HCT116 (cell line): Measurements from ENCODE around the gene MUC22. TPM values are rescaled to one million over a fixed set of nuclear protein-coding genes. Genes with fewer than 3 reads are reported as not detected.

Experiments used
- ATAC-seq: fragments of 200-7000 bp; cut with Tn5 transposase; 2 replicates; pipeline ENCODE4 v1.9.1; 2020; ENCODE audit warnings: mild to moderate bottlenecking, moderate library complexity
- BruUV-seq: library from RNA; stranded (reverse); fragments of 400-500 nt; replicated peaks from 2 replicates; lab custom pipeline; 2021; lab: Mats Ljungman, UMichigan
- CTCF ChIA-PET: fragments of 300-600 bp; sonication (Branson Sonifier 250); formaldehyde crosslinking; loops from one replicate; lab custom pipeline; 2021; ENCODE audit warnings: antibody characterized with exemption; lab: Charles Lee
- POLR2A ChIA-PET: fragments of 300-600, 350-600 bp; sonication (Branson Sonifier 250); formaldehyde crosslinking; loops from one replicate; lab custom pipeline; 2021; ENCODE audit warnings: antibody characterized with exemption; lab: Charles Lee
- RAD21 ChIA-PET, 2 experiments: fragments of 300-600 bp; sonication (Branson Sonifier 250); formaldehyde crosslinking; loops; one replicate each; lab custom pipeline; 2023; ENCODE audit warnings: low total read pairs in 2 of 2; ENCODE audit not compliant: uncharacterized antibody in 2 of 2, unreplicated experiment in 2 of 2, low non-redundant PET in 1 of 2; lab: Charles Lee
- DNase-seq: peaks from one replicate; pipeline ENCODE4 v3.0.0-alpha.2; 2010; ENCODE audit warnings: low read depth, low spot score
- H2AFZ ChIP-seq: fragments of 200-600 bp; shearing (Covaris generic), sonication (generic); 2 replicates; pipeline ENCODE4 v1.6.1; 2017; ENCODE audit warnings: low read depth, mixed run types, mixed read lengths, antibody characterized with exemption, low read length; ENCODE audit not compliant: poor library complexity, severe bottlenecking
- H3K27ac ChIP-seq: 2 replicates; pipeline ENCODE4 v1.5.1; 2012; ENCODE audit warnings: low read depth, low read length
- H3K27me3 ChIP-seq: fragments of 200-600 bp; sonication (generic); 2 replicates; pipeline ENCODE4 v1.6.1; 2016; ENCODE audit warnings: mixed run types, low read length, mixed read lengths; ENCODE audit not compliant: insufficient read depth
- H3K36me3 ChIP-seq, 2 experiments: fragments of 200-500 bp in 1 of 2; fragments of 200-600 bp in 1 of 2; sonication (Bioruptor generic) in 1 of 2; sonication (generic) in 1 of 2; 2 replicates each; pipeline versions ENCODE4 v1.5.1 to v1.6.1; 2014 to 2016; ENCODE audit warnings: low read length in 2 of 2, inconsistent platforms in 1 of 2, mixed read lengths in 1 of 2, mixed run types in 1 of 2; ENCODE audit not compliant: insufficient read depth in 2 of 2, control insufficient read depth in 1 of 2
- H3K4me1 ChIP-seq, 2 experiments: fragments of 200-600 bp in 1 of 2; sonication (generic) in 1 of 2; 2 replicates each; pipeline versions ENCODE4 v1.5.1 to v1.6.1; 2012 to 2017; ENCODE audit warnings: low read length in 2 of 2, inconsistent platforms in 1 of 2, mild to moderate bottlenecking in 1 of 2, mixed read lengths in 1 of 2, mixed run types in 1 of 2, moderate library complexity in 1 of 2; ENCODE audit not compliant: insufficient read depth in 2 of 2, control insufficient read depth in 1 of 2
- H3K4me2 ChIP-seq: fragments of 200-600 bp; sonication (generic); 2 replicates; pipeline ENCODE4 v1.6.1; 2017; ENCODE audit warnings: mixed run types, low read length, mixed read lengths
- H3K4me3 ChIP-seq, 2 experiments: fragments of 200-600 bp in 1 of 2; sonication (generic) in 1 of 2; replicated peaks in 1 of 2; 2 replicates each; pipeline ENCODE4 v1.5.1; 2011 to 2016; ENCODE audit warnings: low read length in 2 of 2, control low read depth in 1 of 2, low read depth in 1 of 2, mild to moderate bottlenecking in 1 of 2, mixed read lengths in 1 of 2, mixed run types in 1 of 2
- H3K79me2 ChIP-seq: fragments of 200-600 bp; sonication (generic); 2 replicates; pipeline ENCODE4 v1.6.1; 2017; ENCODE audit warnings: mild to moderate bottlenecking, mixed run types, low read length, moderate library complexity, mixed read lengths; ENCODE audit not compliant: insufficient read depth
- H3K9ac ChIP-seq: fragments of 200-600 bp; sonication (generic); 2 replicates; pipeline ENCODE4 v1.6.1; 2016; ENCODE audit warnings: low read length, mixed read lengths
- H3K9me2 ChIP-seq: fragments of 200-600 bp; sonication (generic), shearing (Covaris generic); 2 replicates; pipeline ENCODE4 v1.6.1; 2017; ENCODE audit warnings: mixed run types, mild to moderate bottlenecking, moderate library complexity; ENCODE audit not compliant: insufficient read depth
- H3K9me3 ChIP-seq, 2 experiments: fragments of 200-500 bp in 1 of 2; fragments of 200-600 bp in 1 of 2; sonication (Bioruptor generic) in 1 of 2; sonication (generic) in 1 of 2; 2 replicates each; pipeline ENCODE4 v1.6.1; 2014 to 2017; ENCODE audit warnings: low read length in 2 of 2, mixed read lengths in 2 of 2, inconsistent platforms in 1 of 2, low read depth in 1 of 2, mild to moderate bottlenecking in 1 of 2, mixed run types in 1 of 2, moderate library complexity in 1 of 2; ENCODE audit not compliant: control insufficient read depth in 1 of 2, insufficient read depth in 1 of 2
- H4K20me1 ChIP-seq: fragments of 200-600 bp; sonication (generic), shearing (Covaris generic); 2 replicates; pipeline ENCODE4 v1.6.1; 2017; ENCODE audit warnings: mixed run types, mild to moderate bottlenecking, moderate library complexity; ENCODE audit not compliant: insufficient read depth
- CBX3 ChIP-seq: IDR thresholded peaks from 2 replicates; pipeline ENCODE4 v1.6.1; 2012; ENCODE audit warnings: low read depth
- EZH2phosphoT487 ChIP-seq: fragments of 200-600 bp; IDR thresholded peaks from 2 replicates; pipeline ENCODE4 v1.6.1; 2018; ENCODE audit warnings: antibody characterized with exemption, borderline replicate concordance
- FOSL1 ChIP-seq: IDR thresholded peaks from 2 replicates; pipeline ENCODE4 v1.6.1; 2012; ENCODE audit warnings: low read depth
- JUND ChIP-seq: IDR thresholded peaks from 2 replicates; pipeline ENCODE4 v1.6.1; 2012
- TCF7L2 ChIP-seq: IDR thresholded peaks from 2 replicates; pipeline ENCODE4 v1.7.0; 2011; ENCODE audit warnings: borderline replicate concordance, inconsistent platforms; ENCODE audit not compliant: insufficient read depth, insufficient read length; ENCODE audit errors: extremely low read depth
- intact Hi-C: fragments of 100-400 bp; cut with micrococcal nuclease; formaldehyde crosslinking; loops from 2 replicates; pipeline ENCODE4 v1.10.0; 2022
- total RNA-seq: library from RNA; stranded (reverse); gene quantifications from one replicate; pipeline ENCODE4 v1.2.1, GENCODE V29; 2021; ENCODE audit not compliant: unreplicated experiment
- TF ChIP-seq, protein P1 (sequence below): IDR thresholded peaks from 2 replicates; pipeline ENCODE4 v1.6.1; 2011; ENCODE audit warnings: mild to moderate bottlenecking, low read length, moderate library complexity; ENCODE audit not compliant: insufficient replicate concordance; ENCODE audit errors: extremely low read depth

Gene MUC22
- total RNA-seq, 1 experiment from 2014 or later: not detected

DNA sequence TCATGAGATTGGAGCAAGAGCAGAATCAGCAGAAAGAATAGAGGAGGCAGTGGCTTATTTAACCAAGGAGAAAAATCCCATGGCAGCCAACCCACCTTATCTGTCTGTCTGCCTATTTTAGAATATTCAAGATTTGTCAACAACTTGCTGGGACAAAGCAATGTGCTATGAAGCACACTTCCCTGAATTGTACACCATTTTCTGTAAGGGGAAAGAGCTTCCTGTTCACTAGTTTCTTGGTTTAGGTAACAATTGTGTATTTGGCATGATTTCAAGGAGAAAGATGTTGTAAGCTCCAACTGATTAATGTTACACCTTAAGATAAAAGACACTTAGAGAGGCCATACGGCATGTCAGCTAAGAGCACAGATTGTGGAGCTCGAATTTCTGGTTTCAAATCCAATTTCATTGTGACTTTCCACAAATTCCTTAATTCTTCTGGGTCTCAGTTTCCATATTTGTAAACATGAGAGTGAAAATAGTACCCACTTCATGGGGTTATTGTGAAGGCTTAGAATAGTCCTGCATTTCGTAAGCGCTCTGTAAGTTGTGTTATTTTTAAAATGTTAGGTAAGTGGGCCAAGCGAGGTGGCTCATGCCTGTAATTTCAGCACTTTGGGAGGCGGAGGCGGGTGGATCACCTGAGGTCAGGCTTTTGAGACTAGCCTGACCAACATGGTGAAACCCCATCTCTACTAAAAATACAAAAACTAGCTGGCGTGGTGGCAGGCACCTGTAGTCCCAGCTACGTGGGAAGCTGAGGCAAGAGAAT, 4.8 kb upstream of the MUC22 start (continued):
- TF ChIP-seq, protein P1, sequence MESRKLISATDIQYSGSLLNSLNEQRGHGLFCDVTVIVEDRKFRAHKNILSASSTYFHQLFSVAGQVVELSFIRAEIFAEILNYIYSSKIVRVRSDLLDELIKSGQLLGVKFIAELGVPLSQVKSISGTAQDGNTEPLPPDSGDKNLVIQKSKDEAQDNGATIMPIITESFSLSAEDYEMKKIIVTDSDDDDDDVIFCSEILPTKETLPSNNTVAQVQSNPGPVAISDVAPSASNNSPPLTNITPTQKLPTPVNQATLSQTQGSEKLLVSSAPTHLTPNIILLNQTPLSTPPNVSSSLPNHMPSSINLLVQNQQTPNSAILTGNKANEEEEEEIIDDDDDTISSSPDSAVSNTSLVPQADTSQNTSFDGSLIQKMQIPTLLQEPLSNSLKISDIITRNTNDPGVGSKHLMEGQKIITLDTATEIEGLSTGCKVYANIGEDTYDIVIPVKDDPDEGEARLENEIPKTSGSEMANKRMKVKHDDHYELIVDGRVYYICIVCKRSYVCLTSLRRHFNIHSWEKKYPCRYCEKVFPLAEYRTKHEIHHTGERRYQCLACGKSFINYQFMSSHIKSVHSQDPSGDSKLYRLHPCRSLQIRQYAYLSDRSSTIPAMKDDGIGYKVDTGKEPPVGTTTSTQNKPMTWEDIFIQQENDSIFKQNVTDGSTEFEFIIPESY: no peak
- no peak for TF ChIP-seq TCF7L2

DNA sequence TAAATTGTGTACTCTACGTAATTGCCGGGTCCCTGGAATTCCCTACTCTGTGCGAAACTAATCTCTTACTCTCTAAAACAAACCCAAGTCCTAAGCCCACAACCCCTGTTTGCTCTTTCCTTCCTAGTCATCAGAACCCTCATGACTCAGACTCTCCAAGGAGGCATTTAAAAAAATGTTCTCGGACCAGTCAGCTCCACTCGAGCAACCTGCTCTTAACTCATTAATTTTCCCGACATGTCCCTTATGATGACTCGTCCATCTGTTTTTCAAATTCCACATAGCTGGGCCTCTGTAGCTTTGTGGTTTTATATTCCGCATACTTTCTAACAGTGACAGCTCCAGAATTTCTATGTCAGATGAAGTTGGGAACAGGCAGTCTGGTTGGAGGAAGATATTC, 2.6 kb upstream of the MUC22 start:
- H3K4me2 ChIP-seq: peak overlapping the region; percentile 33

More for the DNA sequence above, 2.6 kb upstream of the MUC22 start:
- no peak overlapping the region for H3K4me3 ChIP-seq
- no peaks in the 10 kb centered on the region for H3K36me3 ChIP-seq
- RAD21 ChIA-PET: no interaction called here
- BruUV-seq: no TSS peak
- no peak overlapping the region for H3K27ac ChIP-seq
- CTCF ChIA-PET: interaction anchor here (1.0 to 1.7 kb wide), 5 partner anchors 34 to 92 kb away, joined by 3 to 8 read pairs (median 5); no protein-coding TSS in a partner anchor
- H3K27me3 ChIP-seq: no peaks in the 10 kb centered on the region
- intact Hi-C loops: no loop called here
- H4K20me1 ChIP-seq: no peaks in the 10 kb centered on the region
- H2AFZ ChIP-seq: peak overlapping the region; percentile 50
- peaks cover 0 to 12% of the 10 kb centered on the region in 2 experiments; a peak in 2 of 4 replicates for H3K4me1 ChIP-seq
- ATAC-seq: peak; percentile 59
- POLR2A ChIA-PET: interaction anchor here (0.8 kb wide), 1 partner anchor 14 kb away, joined by 3 read pairs; no protein-coding TSS in a partner anchor
- no peak for DNase-seq
- peak; percentile 53; the same call in 1 of the 2 replicates for TF ChIP-seq FOSL1
- no peak for TF ChIP-seq CBX3
- peak; percentile 56 for TF ChIP-seq JUND
- TF ChIP-seq EZH2phosphoT487: no peak
- TF ChIP-seq, all 23 proteins: peak for 2
- H3K9me3 ChIP-seq: no peaks in the 10 kb centered on the region
- H3K9me2 ChIP-seq: no peaks in the 10 kb centered on the region
- no peaks in the 10 kb centered on the region for H3K79me2 ChIP-seq
- H3K9ac ChIP-seq: no peak overlapping the region
